CD4-positive, CD25-positive, alpha-beta regulatory T cell (primary cell): Measurements from ENCODE around the gene HOXD11. TPM values are rescaled to one million over a fixed set of nuclear protein-coding genes. Genes with fewer than 3 reads are reported as not detected.
A peak's percentile ranks its signal among the peaks of the same experiment; 100 is the strongest.

Experiments
- ATAC-seq, 2 donors: fragments of 150-1000 bp; cut with Tn5 transposase; one replicate each; pipeline ENCODE4 v1.10.0; 2021; ENCODE audit warnings: low read depth in 2 of 2, moderate number of reproducible peaks in 2 of 2, moderate library complexity in 1 of 2
- DNase-seq, 3 donors: peaks; one replicate each; pipeline versions ENCODE4 v3.0.0 to v3.0.0-alpha.2; 2012 to 2022; ENCODE audit warnings: mixed read lengths in 1 of 3
- H3K27ac ChIP-seq: one replicate; pipeline ENCODE4 v1.7.0; 2013; ENCODE audit warnings: mild to moderate bottlenecking, low read length; ENCODE audit not compliant: insufficient read depth, poor library complexity, severe bottlenecking
- H3K27me3 ChIP-seq: one replicate; pipeline ENCODE4 v1.7.0; 2013; ENCODE audit warnings: low read length; ENCODE audit not compliant: control insufficient read depth, insufficient read depth
- H3K36me3 ChIP-seq: one replicate; pipeline ENCODE4 v1.7.0; 2013; ENCODE audit warnings: mild to moderate bottlenecking, low read length, moderate library complexity; ENCODE audit not compliant: control insufficient read depth, insufficient read depth
- H3K4me1 ChIP-seq: 2 replicates; pipeline ENCODE4 v1.7.0; 2013; ENCODE audit warnings: mild to moderate bottlenecking, low read length; ENCODE audit not compliant: insufficient read depth, control insufficient read depth, poor library complexity, severe bottlenecking
- H3K4me3 ChIP-seq: one replicate; pipeline ENCODE4 v1.7.0; 2013; ENCODE audit warnings: low read depth, mild to moderate bottlenecking, low read length, moderate library complexity
- H3K9me3 ChIP-seq, 2 experiments: 1 replicate in 1 of 2; 2 replicates in 1 of 2; pipeline ENCODE4 v1.7.0; 2013; ENCODE audit warnings: low read length in 2 of 2, mild to moderate bottlenecking in 1 of 2, moderate library complexity in 1 of 2; ENCODE audit not compliant: control insufficient read depth in 2 of 2
- H3K27ac Mint-ChIP-seq, 3 donors: one replicate each; pipeline ENCODE4 v1.8.0; 2020 to 2022; ENCODE audit warnings: mild to moderate bottlenecking in 3 of 3, mixed read lengths in 3 of 3, moderate library complexity in 2 of 3
- H3K27me3 Mint-ChIP-seq: one replicate; pipeline ENCODE4 v1.8.0; 2022; ENCODE audit warnings: mild to moderate bottlenecking, mixed read lengths
- H3K36me3 Mint-ChIP-seq: one replicate; pipeline ENCODE4 v1.8.0; 2020; ENCODE audit warnings: mixed read lengths
- H3K4me1 Mint-ChIP-seq, 4 donors: one replicate each; pipeline ENCODE4 v1.8.0; 2020 to 2022; ENCODE audit warnings: mixed read lengths in 4 of 4, mild to moderate bottlenecking in 1 of 4
- H3K4me3 Mint-ChIP-seq, 4 donors: one replicate each; pipeline ENCODE4 v1.8.0; 2020 to 2022; ENCODE audit warnings: mild to moderate bottlenecking in 4 of 4, mixed read lengths in 4 of 4, moderate library complexity in 3 of 4
- H3K9me3 Mint-ChIP-seq, 7 donors: one replicate each; pipeline ENCODE4 v1.8.0; 2020 to 2022; ENCODE audit warnings: mixed read lengths in 7 of 7, mild to moderate bottlenecking in 3 of 7, moderate library complexity in 2 of 7
- polyA plus RNA-seq, 4 donors: library from polyadenylated mRNA; unstranded; fragments of 300-500 nt; fragmentation: Illumina TruSeq; gene quantifications; one replicate each; pipeline ENCODE4 v1.2.3, GENCODE V29; 2021
- total RNA-seq: library from RNA; stranded (reverse); gene quantifications from one replicate; pipeline ENCODE4 v1.2.3, GENCODE V29; 2022

HOXD11 gene
- total and polyA plus RNA-seq, 5 donors from 2014 or later = not detected

GRCh38 chr2:176157499-176158185 is 50.6 kb downstream of the HOXD11 start:
- Histone ChIP-seq H3K9me3 (peaks cover 0 to 3% of the 10 kb centered on the region in 2 experiments), H3K36me3 (no peaks in the 10 kb centered on the region), H3K27ac (no peak overlapping the region), H3K4me3 (no peak overlapping the region), H3K27me3 (peaks cover 39% of the 10 kb centered on the region), H3K4me1 (peaks cover 6% of the 10 kb centered on the region)
- no peaks in the 10 kb centered on the region for H3K36me3 Mint-ChIP-seq
- no peak for DNase-seq
- no peak for ATAC-seq
- H3K9me3 Mint-ChIP-seq = peaks cover 0 to 5% (median 0%) of the 10 kb centered on the region in 7 donors
- peaks cover 93% of the 10 kb centered on the region for H3K27me3 Mint-ChIP-seq
- peaks cover 0 to 15% (median 3%) of the 10 kb centered on the region in 4 donors for H3K4me1 Mint-ChIP-seq
- no peak overlapping the region for H3K27ac Mint-ChIP-seq
- H3K4me3 Mint-ChIP-seq = peak overlapping the region in 3 of 4 donors; percentile 22 to 49 (median 33)

DNA sequence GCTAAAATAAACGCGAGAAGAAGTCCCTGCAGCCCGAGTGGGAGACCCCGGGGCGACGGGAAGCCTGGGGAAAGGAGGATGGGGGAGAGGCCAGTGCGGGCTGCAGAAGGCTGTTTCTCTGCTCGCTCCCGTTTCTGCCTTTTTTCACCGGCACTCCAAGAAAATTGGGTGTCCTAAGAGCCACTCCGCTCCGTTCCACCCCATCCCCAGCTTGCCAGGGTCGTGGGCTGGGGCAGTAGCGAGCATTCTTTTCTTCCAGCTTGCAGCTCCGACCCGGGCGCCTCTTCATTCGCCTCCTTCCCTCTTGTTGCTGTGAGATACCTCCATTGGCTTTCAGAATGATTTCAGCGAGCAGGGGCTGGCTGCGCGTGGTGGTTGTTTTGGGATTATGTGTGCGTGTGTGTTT is 51.1 kb downstream of the HOXD11 start:
- Histone ChIP-seq H3K36me3 (no peaks in the 10 kb centered on the region), H3K9me3 (peaks cover 0 to 3% of the 10 kb centered on the region in 2 experiments), H3K27me3 (peaks cover 41% of the 10 kb centered on the region), H3K4me3 (no peak overlapping the region), H3K4me1 (peaks cover 6% of the 10 kb centered on the region), H3K27ac (no peak overlapping the region)
- Mint-ChIP-seq H3K4me3 (peak overlapping the region in 1 of 4 donors; percentile 48), H3K4me1 (peaks cover 0 to 15% (median 3%) of the 10 kb centered on the region in 4 donors), H3K9me3 (peaks cover 0 to 6% (median 0%) of the 10 kb centered on the region in 7 donors), H3K27ac (no peak overlapping the region), H3K27me3 (peaks cover 92% of the 10 kb centered on the region), H3K36me3 (no peaks in the 10 kb centered on the region)
- ATAC-seq (no peak), DNase-seq (no peak)

DNA sequence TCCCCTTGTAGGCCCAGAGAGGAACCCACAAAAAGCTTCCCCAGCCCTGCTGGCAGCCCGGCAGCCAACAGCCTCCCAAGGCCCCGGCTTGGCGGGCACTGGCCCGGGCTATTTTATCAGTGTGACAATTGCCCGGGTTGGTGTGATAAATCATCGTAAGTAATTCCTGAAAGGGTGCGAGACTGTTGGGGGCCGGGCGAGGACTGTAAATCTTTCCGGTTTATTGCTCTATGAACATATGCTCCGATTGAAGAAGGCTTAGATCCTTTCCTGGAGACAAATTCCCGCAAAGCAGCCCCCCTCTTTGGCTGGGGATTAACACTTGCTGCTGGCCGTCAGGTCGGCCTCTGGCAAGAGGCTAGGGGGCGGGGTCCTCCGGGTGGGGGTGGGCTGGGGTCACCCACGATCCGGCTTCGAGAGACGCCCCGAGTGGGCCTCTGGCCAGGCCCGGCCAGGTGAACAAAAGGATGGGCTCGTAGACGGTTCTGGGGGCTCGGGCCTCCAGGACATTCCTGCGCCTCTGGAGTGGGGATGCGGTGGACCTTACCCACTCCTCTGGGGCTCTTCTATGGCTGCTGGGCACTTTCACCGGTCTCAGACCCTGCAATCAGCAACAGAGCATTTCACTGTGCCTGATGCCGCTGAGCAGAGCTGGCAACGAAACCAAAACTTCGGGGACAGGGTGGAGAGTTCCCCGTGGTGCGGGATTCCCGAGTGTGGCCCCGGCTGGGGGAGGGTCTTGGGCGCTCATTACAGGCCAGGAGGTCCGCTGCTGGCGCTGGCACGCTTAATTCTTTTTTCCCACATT is 52.0 kb downstream of the HOXD11 start:
- Mint-ChIP-seq H3K27ac (no peak overlapping the region), H3K36me3 (peaks cover under 1% of the 10 kb centered on the region), H3K27me3 (peaks cover 92% of the 10 kb centered on the region), H3K4me3 (peak overlapping the region in 2 of 4 donors; percentile 38 to 61), H3K9me3 (peaks cover 0 to 12% (median 0%) of the 10 kb centered on the region in 7 donors), H3K4me1 (peaks cover 0 to 15% (median 3%) of the 10 kb centered on the region in 4 donors)
- H3K4me1 ChIP-seq = peaks cover 6% of the 10 kb centered on the region
- peaks cover 0 to 3% of the 10 kb centered on the region in 2 experiments for H3K9me3 ChIP-seq
- no peaks in the 10 kb centered on the region for H3K36me3 ChIP-seq
- DNase-seq (no peak), ATAC-seq (no peak)
- H3K27ac ChIP-seq = no peak overlapping the region
- peaks cover 43% of the 10 kb centered on the region for H3K27me3 ChIP-seq
- no peak overlapping the region for H3K4me3 ChIP-seq

Other genes with a start within 250 kb of the HOXD11 start
- 32.9 TPM for gene LNPK, start 105.0 kb upstream of the HOXD11 start, total RNA-seq
- gene LNPK, start 105.0 kb upstream of the HOXD11 start, polyA plus RNA-seq = 10 to 100 TPM; 13.9 to 19.9 (median 15.2) TPM
- not detected for gene EVX2, start 23.3 kb upstream of the HOXD11 start, total RNA-seq
- not detected for gene EVX2, start 23.3 kb upstream of the HOXD11 start, polyA plus RNA-seq
- gene HOXD13, start 14.6 kb upstream of the HOXD11 start, total RNA-seq = not detected
- gene HOXD13, start 14.6 kb upstream of the HOXD11 start, polyA plus RNA-seq = not detected
- gene HOXD12, start 7.5 kb upstream of the HOXD11 start, total RNA-seq = not detected
- gene HOXD12, start 7.5 kb upstream of the HOXD11 start, polyA plus RNA-seq = not detected
- gene HOXD10, start 9.5 kb downstream of the HOXD11 start, total RNA-seq = not detected
- not detected for gene HOXD10, start 9.5 kb downstream of the HOXD11 start, polyA plus RNA-seq
- gene HOXD9, start 15.4 kb downstream of the HOXD11 start, total RNA-seq = not detected
- gene HOXD9, start 15.4 kb downstream of the HOXD11 start, polyA plus RNA-seq = not detected
- gene HOXD8, start 22.4 kb downstream of the HOXD11 start, total RNA-seq = not detected
- gene HOXD8, start 22.4 kb downstream of the HOXD11 start, polyA plus RNA-seq = not detected
- not detected for gene HOXD4, start 44.3 kb downstream of the HOXD11 start, total RNA-seq
- not detected for gene HOXD4, start 44.3 kb downstream of the HOXD11 start, polyA plus RNA-seq
- gene HOXD3, start 50.0 kb downstream of the HOXD11 start, total RNA-seq = not detected
- gene HOXD3, start 50.0 kb downstream of the HOXD11 start, polyA plus RNA-seq = not detected
- gene HOXD1, start 81.4 kb downstream of the HOXD11 start, total RNA-seq = not detected
- gene HOXD1, start 81.4 kb downstream of the HOXD11 start, polyA plus RNA-seq = not detected
- gene MTX2, start 162.2 kb downstream of the HOXD11 start, total RNA-seq = 7.1 TPM
- 10 to 100 TPM; 19.4 to 23.2 (median 22.4) TPM for gene MTX2, start 162.2 kb downstream of the HOXD11 start, polyA plus RNA-seq